ENCODE measurements around the gene NACC2.

The NACC2 gene

GRCh38 chr9:136001231-136001630, 93.9 kb downstream of the NACC2 start:
- CTCF ChIA-PET: interaction anchor here (0.7 kb wide), 1 partner anchor 9 kb away, joined by 3 read pairs; no protein-coding TSS in a partner anchor
- Histone ChIP-seq H3K9me3 (ENCODE audit: control insufficient read depth, insufficient read depth, low read depth, low read length) (no peaks in the 10 kb centered on the region), H3K27ac (ENCODE audit: extremely low read depth, low read depth, low read length) (no peak overlapping the region), H3K36me3 (ENCODE audit: control insufficient read depth in 2 of 2, insufficient read depth in 1 of 2, low read length in 2 of 2) (peaks cover 0 to 2% of the 10 kb centered on the region in 2 experiments; a peak in 1 of 3 replicates), H3K4me3 (ENCODE audit: low read depth, low read length) (no peak overlapping the region), H3K4me1 (ENCODE audit: control insufficient read depth, insufficient read depth, low read length) (no peaks in the 10 kb centered on the region)
- POLR2A ChIA-PET: no interaction called here
- TF ChIP-seq ZBTB6 (tag by site-specific recombination; IDR thresholded peaks at IDR 0.05): no peak
- no peak for TF ChIP-seq ZNF560 (tag by site-specific recombination; IDR thresholded peaks at IDR 0.05; ENCODE audit: borderline replicate concordance)
- TF ChIP-seq INSM2 (tag by site-specific recombination; IDR thresholded peaks at IDR 0.05): no peak
- no peak for TF ChIP-seq KLF16 (tag by site-specific recombination; IDR thresholded peaks at IDR 0.05)
- TF ChIP-seq ZNF169 (tag by site-specific recombination; IDR thresholded peaks at IDR 0.05): no peak

GRCh38 chr9:135998410-135999071, 96.5 kb downstream of the NACC2 start:
- no peak for TF ChIP-seq ZNF521 (tag by site-specific recombination; IDR thresholded peaks at IDR 0.05)
- TF ChIP-seq ZNF280C (tag by site-specific recombination; IDR thresholded peaks at IDR 0.05): no peak
- no peak for TF ChIP-seq ZNF701 (tag by site-specific recombination; IDR thresholded peaks at IDR 0.05)
- TF ChIP-seq BCL11A (tag by site-specific recombination; IDR thresholded peaks at IDR 0.05; ENCODE audit: low read depth): no peak
- TF ChIP-seq ZNF26 (tag by site-specific recombination; IDR thresholded peaks at IDR 0.05): no peak
- POLR2A ChIA-PET: no interaction called here
- Histone ChIP-seq H3K27ac (ENCODE audit: extremely low read depth, low read depth, low read length) (no peak overlapping the region), H3K4me1 (ENCODE audit: control insufficient read depth, insufficient read depth, low read length) (no peaks in the 10 kb centered on the region; the same call in 1 of the 2 replicates), H3K9me3 (ENCODE audit: control insufficient read depth, insufficient read depth, low read depth, low read length) (no peaks in the 10 kb centered on the region), H3K36me3 (ENCODE audit: control insufficient read depth in 2 of 2, insufficient read depth in 1 of 2, low read length in 2 of 2) (no peaks in the 10 kb centered on the region), H3K4me3 (ENCODE audit: low read depth, low read length) (no peak overlapping the region)
- CTCF ChIA-PET: no interaction called here

GRCh38 chr9:135998016-135998380, 97.1 kb downstream of the NACC2 start:
- no peak overlapping the region for H3K4me3 ChIP-seq (ENCODE audit: low read depth, low read length)
- POLR2A ChIA-PET: no interaction called here
- no peaks in the 10 kb centered on the region for H3K36me3 ChIP-seq (ENCODE audit: control insufficient read depth in 2 of 2, insufficient read depth in 1 of 2, low read length in 2 of 2)
- H3K4me1 ChIP-seq (ENCODE audit: control insufficient read depth, insufficient read depth, low read length): peaks cover 2% of the 10 kb centered on the region; the same call in 1 of the 2 replicates
- CTCF ChIA-PET: interaction anchor here (1.3 kb wide), 1 partner anchor 30 kb away, joined by 6 read pairs; no protein-coding TSS in a partner anchor
- H3K27ac ChIP-seq (ENCODE audit: extremely low read depth, low read depth, low read length): no peak overlapping the region
- no peaks in the 10 kb centered on the region for H3K9me3 ChIP-seq (ENCODE audit: control insufficient read depth, insufficient read depth, low read depth, low read length)
- TF ChIP-seq ZNF169 (tag by site-specific recombination; IDR thresholded peaks at IDR 0.05) (no peak), GLI4 (tag by site-specific recombination; IDR thresholded peaks at IDR 0.05) (no peak), ZNF571 (tag by site-specific recombination; IDR thresholded peaks at IDR 0.05) (no peak), PBX3 (CRISPR knock-in tag; IDR thresholded peaks at IDR 0.05) (no peak), CTCF (tag by site-specific recombination; IDR thresholded peaks at IDR 0.05) (no peak), ZNF23 (tag by site-specific recombination; IDR thresholded peaks at IDR 0.05; ENCODE audit: borderline replicate concordance) (no peak), AEBP2 (tag by site-specific recombination; IDR thresholded peaks at IDR 0.05; ENCODE audit: borderline replicate concordance) (no peak), ZNF510 (tag by site-specific recombination; IDR thresholded peaks at IDR 0.05; ENCODE audit: insufficient replicate concordance) (no peak), ZNF610 (tag by site-specific recombination; IDR thresholded peaks at IDR 0.05; ENCODE audit: borderline replicate concordance) (no peak), ZNF423 (tag by site-specific recombination; IDR thresholded peaks at IDR 0.05) (no peak)

Data from HEK293 (cell line).